GM18498 (cell line): ENCODE results near the gene MAP3K13.
"Not testable (repeated sequence)": the region's sequence is repeated elsewhere in the genome, so short reads cannot be mapped to it uniquely, and the experiment has no call there.

Experiments used
- ATAC-seq: cut with Tn5 transposase; IDR thresholded peaks from one replicate; pipeline ENCODE4 v1.9.1; 2021; ENCODE audit warnings: mild to moderate bottlenecking, moderate library complexity; ENCODE audit not compliant: unreplicated experiment

The MAP3K13 gene

GRCh38 chr3:185442031-185442430 is 79.1 kb downstream of the MAP3K13 start:
- no peak for ATAC-seq

GRCh38 chr3:185444329-185444728 is 81.4 kb downstream of the MAP3K13 start:
- ATAC-seq, result no peak

- ATAC-seq, result no peak
These were observed 85.2 kb downstream of the MAP3K13 start for GRCh38 chr3:185448107-185448506.

GRCh38 chr3:185451432-185451831 is 88.5 kb downstream of the MAP3K13 start:
- ATAC-seq, result not testable (repeated sequence)

- ATAC-seq, result no peak
These were observed 94.4 kb downstream of the MAP3K13 start for GRCh38 chr3:185457376-185457775.

GRCh38 chr3:185460309-185460708 is 97.4 kb downstream of the MAP3K13 start:
- no peak for ATAC-seq

- ATAC-seq, result no peak
These were observed 97.9 kb downstream of the MAP3K13 start for GRCh38 chr3:185460719-185461350.

GRCh38 chr3:185465471-185465870 is 102.5 kb downstream of the MAP3K13 start:
- ATAC-seq, result no peak

- ATAC-seq, result not testable (repeated sequence)
These were observed 103.2 kb downstream of the MAP3K13 start for GRCh38 chr3:185466123-185466522.

GRCh38 chr3:185469542-185469941 is 106.6 kb downstream of the MAP3K13 start:
- ATAC-seq, result no peak

GRCh38 chr3:185470323-185470722 is 107.4 kb downstream of the MAP3K13 start:
- ATAC-seq, result no peak

GRCh38 chr3:185473290-185473815 is 110.4 kb downstream of the MAP3K13 start:
- ATAC-seq, result no peak

- not testable (repeated sequence) for ATAC-seq
These were observed 112.0 kb downstream of the MAP3K13 start for GRCh38 chr3:185474922-185475321.

GRCh38 chr3:185477316-185477715 is 114.4 kb downstream of the MAP3K13 start:
- ATAC-seq, result no peak

- ATAC-seq, result no peak
These were observed 116.5 kb downstream of the MAP3K13 start for GRCh38 chr3:185479373-185479945.

- ATAC-seq, result no peak
These were observed 121.4 kb downstream of the MAP3K13 start for GRCh38 chr3:185484296-185484695.

- ATAC-seq, result no peak
These were observed 123.5 kb downstream of the MAP3K13 start for GRCh38 chr3:185486394-185486793.

GRCh38 chr3:185488465-185488864 is 125.5 kb downstream of the MAP3K13 start:
- no peak for ATAC-seq

- no peak for ATAC-seq
These were observed 126.5 kb downstream of the MAP3K13 start for GRCh38 chr3:185489462-185489861.

GRCh38 chr3:185490241-185490640 is 127.3 kb downstream of the MAP3K13 start:
- no peak for ATAC-seq

GRCh38 chr3:185498503-185499396 is 135.8 kb downstream of the MAP3K13 start, which contains the start of gene TMEM41A:
TMEM41A (minus strand) TSS chr3:185499035; CDS start chr3:185498961, 74 bp downstream.
- peak; percentile 97 for ATAC-seq
